Measurements from ENCODE around the gene NOS1AP.

DNA sequence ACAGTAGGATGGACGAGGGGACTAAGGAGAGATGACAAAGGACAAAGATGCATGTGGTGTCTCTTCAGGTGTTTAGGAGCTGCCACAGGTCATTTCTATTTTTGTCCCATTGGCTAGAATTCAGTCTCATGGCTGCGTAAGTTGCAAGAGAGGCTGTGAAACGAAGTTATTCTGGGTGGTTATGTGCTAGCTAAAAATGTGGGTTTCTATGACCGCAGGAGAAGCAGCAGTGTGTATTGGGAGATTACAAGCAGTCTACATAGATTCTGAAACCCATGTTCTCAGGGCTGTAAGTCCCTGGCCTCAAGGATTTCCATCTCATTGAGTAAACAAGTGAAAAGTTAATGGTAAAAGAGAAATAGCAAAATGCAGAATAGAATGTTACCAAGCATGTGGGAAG lies 196.5 kb downstream of the NOS1AP start:
- TF ChIP-seq, protein P1, sequence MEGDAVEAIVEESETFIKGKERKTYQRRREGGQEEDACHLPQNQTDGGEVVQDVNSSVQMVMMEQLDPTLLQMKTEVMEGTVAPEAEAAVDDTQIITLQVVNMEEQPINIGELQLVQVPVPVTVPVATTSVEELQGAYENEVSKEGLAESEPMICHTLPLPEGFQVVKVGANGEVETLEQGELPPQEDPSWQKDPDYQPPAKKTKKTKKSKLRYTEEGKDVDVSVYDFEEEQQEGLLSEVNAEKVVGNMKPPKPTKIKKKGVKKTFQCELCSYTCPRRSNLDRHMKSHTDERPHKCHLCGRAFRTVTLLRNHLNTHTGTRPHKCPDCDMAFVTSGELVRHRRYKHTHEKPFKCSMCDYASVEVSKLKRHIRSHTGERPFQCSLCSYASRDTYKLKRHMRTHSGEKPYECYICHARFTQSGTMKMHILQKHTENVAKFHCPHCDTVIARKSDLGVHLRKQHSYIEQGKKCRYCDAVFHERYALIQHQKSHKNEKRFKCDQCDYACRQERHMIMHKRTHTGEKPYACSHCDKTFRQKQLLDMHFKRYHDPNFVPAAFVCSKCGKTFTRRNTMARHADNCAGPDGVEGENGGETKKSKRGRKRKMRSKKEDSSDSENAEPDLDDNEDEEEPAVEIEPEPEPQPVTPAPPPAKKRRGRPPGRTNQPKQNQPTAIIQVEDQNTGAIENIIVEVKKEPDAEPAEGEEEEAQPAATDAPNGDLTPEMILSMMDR (IDR thresholded peaks at IDR 0.05), result no peak
- TF ChIP-seq, protein P2, sequence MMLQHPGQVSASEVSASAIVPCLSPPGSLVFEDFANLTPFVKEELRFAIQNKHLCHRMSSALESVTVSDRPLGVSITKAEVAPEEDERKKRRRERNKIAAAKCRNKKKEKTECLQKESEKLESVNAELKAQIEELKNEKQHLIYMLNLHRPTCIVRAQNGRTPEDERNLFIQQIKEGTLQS (CRISPR knock-in tag; conservative IDR thresholded peaks at IDR 0.05), result no peak
- TF ChIP-seq CBFB (CRISPR knock-in tag; IDR thresholded peaks at IDR 0.05; ENCODE audit: low read depth) (no peak), ZNF138 (CRISPR knock-in tag; conservative IDR thresholded peaks at IDR 0.05) (no peak), IRF2 (CRISPR knock-in tag; IDR thresholded peaks at IDR 0.05; ENCODE audit: borderline replicate concordance, low read depth) (no peak), TEAD4 (CRISPR knock-in tag; IDR thresholded peaks at IDR 0.05) (no peak), KAT7 (CRISPR knock-in tag; IDR thresholded peaks at IDR 0.05; ENCODE audit: borderline replicate concordance) (no peak), ZNF121 (CRISPR knock-in tag; IDR thresholded peaks at IDR 0.05) (no peak)
- TF ChIP-seq, protein P3, sequence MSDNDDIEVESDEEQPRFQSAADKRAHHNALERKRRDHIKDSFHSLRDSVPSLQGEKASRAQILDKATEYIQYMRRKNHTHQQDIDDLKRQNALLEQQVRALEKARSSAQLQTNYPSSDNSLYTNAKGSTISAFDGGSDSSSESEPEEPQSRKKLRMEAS (CRISPR knock-in tag; IDR thresholded peaks at IDR 0.05), result no peak
- TF ChIP-seq, protein P4, sequence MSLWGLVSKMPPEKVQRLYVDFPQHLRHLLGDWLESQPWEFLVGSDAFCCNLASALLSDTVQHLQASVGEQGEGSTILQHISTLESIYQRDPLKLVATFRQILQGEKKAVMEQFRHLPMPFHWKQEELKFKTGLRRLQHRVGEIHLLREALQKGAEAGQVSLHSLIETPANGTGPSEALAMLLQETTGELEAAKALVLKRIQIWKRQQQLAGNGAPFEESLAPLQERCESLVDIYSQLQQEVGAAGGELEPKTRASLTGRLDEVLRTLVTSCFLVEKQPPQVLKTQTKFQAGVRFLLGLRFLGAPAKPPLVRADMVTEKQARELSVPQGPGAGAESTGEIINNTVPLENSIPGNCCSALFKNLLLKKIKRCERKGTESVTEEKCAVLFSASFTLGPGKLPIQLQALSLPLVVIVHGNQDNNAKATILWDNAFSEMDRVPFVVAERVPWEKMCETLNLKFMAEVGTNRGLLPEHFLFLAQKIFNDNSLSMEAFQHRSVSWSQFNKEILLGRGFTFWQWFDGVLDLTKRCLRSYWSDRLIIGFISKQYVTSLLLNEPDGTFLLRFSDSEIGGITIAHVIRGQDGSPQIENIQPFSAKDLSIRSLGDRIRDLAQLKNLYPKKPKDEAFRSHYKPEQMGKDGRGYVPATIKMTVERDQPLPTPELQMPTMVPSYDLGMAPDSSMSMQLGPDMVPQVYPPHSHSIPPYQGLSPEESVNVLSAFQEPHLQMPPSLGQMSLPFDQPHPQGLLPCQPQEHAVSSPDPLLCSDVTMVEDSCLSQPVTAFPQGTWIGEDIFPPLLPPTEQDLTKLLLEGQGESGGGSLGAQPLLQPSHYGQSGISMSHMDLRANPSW (CRISPR knock-in tag; conservative IDR thresholded peaks at IDR 0.05; ENCODE audit: low read depth), result no peak
- TF ChIP-seq, protein P5, sequence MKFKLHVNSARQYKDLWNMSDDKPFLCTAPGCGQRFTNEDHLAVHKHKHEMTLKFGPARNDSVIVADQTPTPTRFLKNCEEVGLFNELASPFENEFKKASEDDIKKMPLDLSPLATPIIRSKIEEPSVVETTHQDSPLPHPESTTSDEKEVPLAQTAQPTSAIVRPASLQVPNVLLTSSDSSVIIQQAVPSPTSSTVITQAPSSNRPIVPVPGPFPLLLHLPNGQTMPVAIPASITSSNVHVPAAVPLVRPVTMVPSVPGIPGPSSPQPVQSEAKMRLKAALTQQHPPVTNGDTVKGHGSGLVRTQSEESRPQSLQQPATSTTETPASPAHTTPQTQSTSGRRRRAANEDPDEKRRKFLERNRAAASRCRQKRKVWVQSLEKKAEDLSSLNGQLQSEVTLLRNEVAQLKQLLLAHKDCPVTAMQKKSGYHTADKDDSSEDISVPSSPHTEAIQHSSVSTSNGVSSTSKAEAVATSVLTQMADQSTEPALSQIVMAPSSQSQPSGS (CRISPR knock-in tag; IDR thresholded peaks at IDR 0.05; ENCODE audit: borderline replicate concordance, low read depth), result no peak

Measured in WTC11 (cell line).